ENCODE measurements around the gene BEND5. TPM values are rescaled to one million over a fixed set of nuclear protein-coding genes. Genes with fewer than 3 reads are reported as not detected.
A peak's percentile ranks its signal among the peaks of the same experiment; 100 is the strongest.

BEND5 gene
- total RNA-seq, 6 donors from 2014 or later, result 1.7 to 14.5 (median 3.7) TPM; not detected in 1

DNA sequence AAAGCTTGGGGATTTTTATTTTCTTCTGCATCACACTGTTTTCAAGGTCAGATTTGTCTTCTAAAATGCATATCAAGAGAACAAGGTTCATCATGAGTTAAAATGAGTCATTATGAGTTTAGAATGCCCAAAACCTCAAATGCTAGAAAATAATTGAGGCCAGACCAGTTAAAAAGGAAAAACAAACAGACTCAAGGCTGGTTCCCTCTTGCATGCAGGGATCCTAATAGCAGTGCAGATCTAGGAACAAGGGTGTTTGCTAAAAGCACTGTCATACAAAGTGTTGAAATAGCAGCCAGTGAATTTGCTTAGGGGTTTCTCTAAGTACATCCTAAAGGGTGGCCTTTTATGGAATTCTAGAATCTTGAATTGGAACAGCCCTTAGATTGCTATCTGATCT lies 15.3 kb downstream of the BEND5 start:
- no peaks in the 10 kb centered on the region for H3K4me1 ChIP-seq
- H3K4me3 ChIP-seq, result no peak overlapping the region
- peaks cover 0 to 22% (median 7%) of the 10 kb centered on the region in 4 donors for H3K36me3 ChIP-seq
- no peak for TF ChIP-seq CTCF (IDR thresholded peaks at IDR 0.05)
- no peak for TF ChIP-seq POLR2A (IDR thresholded peaks at IDR 0.05)
- no peak for TF ChIP-seq EP300 (IDR thresholded peaks at IDR 0.05)
- no peak for TF ChIP-seq POLR2AphosphoS5 (IDR thresholded peaks at IDR 0.05)
- H3K27ac ChIP-seq, result no peak overlapping the region
- ATAC-seq (ENCODE audit: low FRiP score in 2 of 2) (no peak), DNase-seq (no peak)
- no peaks in the 10 kb centered on the region for H3K27me3 ChIP-seq
- no peaks in the 10 kb centered on the region for H3K9me3 ChIP-seq

GRCh38 chr1:48760857-48761256 lies 15.8 kb downstream of the BEND5 start:
- peaks cover 0 to 22% (median 7%) of the 10 kb centered on the region in 4 donors for H3K36me3 ChIP-seq
- H3K27me3 ChIP-seq, result no peaks in the 10 kb centered on the region
- DNase-seq, result no peak
- 76 to 86% methylated on average over 7 of the region's 7 CpGs for WGBS, 2 donors
- no peak overlapping the region for H3K27ac ChIP-seq
- no peak for ATAC-seq (ENCODE audit: low FRiP score in 2 of 2)
- H3K4me1 ChIP-seq, result no peaks in the 10 kb centered on the region
- no peak for TF ChIP-seq EP300 (IDR thresholded peaks at IDR 0.05)
- TF ChIP-seq CTCF (IDR thresholded peaks at IDR 0.05), result no peak
- no peak for TF ChIP-seq POLR2A (IDR thresholded peaks at IDR 0.05)
- TF ChIP-seq POLR2AphosphoS5 (IDR thresholded peaks at IDR 0.05), result no peak
- H3K9me3 ChIP-seq, result no peaks in the 10 kb centered on the region
- no peak overlapping the region for H3K4me3 ChIP-seq

- WGBS, 2 donors, result 94% methylated on average over 18 of the region's 18 CpGs
- ATAC-seq (ENCODE audit: low FRiP score in 2 of 2), result no peak
- Histone ChIP-seq H3K27ac (no peak overlapping the region), H3K9me3 (no peaks in the 10 kb centered on the region), H3K36me3 (peaks cover 0 to 22% (median 7%) of the 10 kb centered on the region in 4 donors), H3K4me3 (no peak overlapping the region), H3K27me3 (no peaks in the 10 kb centered on the region), H3K4me1 (no peaks in the 10 kb centered on the region)
- TF ChIP-seq POLR2AphosphoS5 (IDR thresholded peaks at IDR 0.05) (no peak), CTCF (IDR thresholded peaks at IDR 0.05) (no peak), EP300 (IDR thresholded peaks at IDR 0.05) (no peak), POLR2A (IDR thresholded peaks at IDR 0.05) (no peak)
- peak in 1 of 2 donors; percentile 45 for DNase-seq
These were observed 17.7 kb downstream of the BEND5 start for GRCh38 chr1:48758976-48759375.

- Histone ChIP-seq H3K9me3 (no peaks in the 10 kb centered on the region), H3K27me3 (no peaks in the 10 kb centered on the region), H3K36me3 (peaks cover 0 to 22% (median 7%) of the 10 kb centered on the region in 4 donors), H3K27ac (no peak overlapping the region), H3K4me1 (no peaks in the 10 kb centered on the region), H3K4me3 (no peak overlapping the region)
- DNase-seq (no peak), ATAC-seq (ENCODE audit: low FRiP score in 2 of 2) (no peak)
- 96% methylated on average over 2 of the region's 2 CpGs for WGBS, 2 donors
- TF ChIP-seq EP300 (IDR thresholded peaks at IDR 0.05) (no peak), POLR2AphosphoS5 (IDR thresholded peaks at IDR 0.05) (no peak), CTCF (IDR thresholded peaks at IDR 0.05) (no peak), POLR2A (IDR thresholded peaks at IDR 0.05) (no peak)
These were observed 19.3 kb downstream of the BEND5 start for GRCh38 chr1:48757363-48757762.

- Histone ChIP-seq H3K4me1 (no peaks in the 10 kb centered on the region), H3K27me3 (no peaks in the 10 kb centered on the region), H3K36me3 (peaks cover 0 to 22% (median 7%) of the 10 kb centered on the region in 4 donors), H3K9me3 (no peaks in the 10 kb centered on the region), H3K4me3 (no peak overlapping the region), H3K27ac (no peak overlapping the region)
- 96 to 100% methylated on average over 1 of the region's 1 CpG for WGBS, 2 donors
- DNase-seq (no peak), ATAC-seq (ENCODE audit: low FRiP score in 2 of 2) (no peak)
- TF ChIP-seq EP300 (IDR thresholded peaks at IDR 0.05), result no peak
- no peak for TF ChIP-seq CTCF (IDR thresholded peaks at IDR 0.05)
- no peak for TF ChIP-seq POLR2AphosphoS5 (IDR thresholded peaks at IDR 0.05)
- TF ChIP-seq POLR2A (IDR thresholded peaks at IDR 0.05), result no peak
These were observed 19.9 kb downstream of the BEND5 start for GRCh38 chr1:48756683-48757316.

Data from upper lobe of left lung (tissue), 6 donors.